GM23248 (cell line): ENCODE results near the gene POM121C. TPM values are rescaled to one million over a fixed set of nuclear protein-coding genes. Genes with fewer than 3 reads are reported as not detected.
"Not testable (repeated sequence)": the region's sequence is repeated elsewhere in the genome, so short reads cannot be mapped to it uniquely, and the experiment has no call there.

Experiments
- DNase-seq: peaks from one replicate; pipeline ENCODE4 v3.0.0-alpha.2; 2015
- H2AFZ ChIP-seq: fragments of 200-600 bp; sonication (generic); 2 replicates; pipeline ENCODE4 v1.6.1; 2016; ENCODE audit warnings: antibody characterized with exemption
- H3F3A ChIP-seq: fragments of 200-600 bp; sonication (generic); 2 replicates; pipeline ENCODE4 v1.6.1; 2016; ENCODE audit warnings: mild to moderate bottlenecking, antibody characterized with exemption, mixed run types; ENCODE audit not compliant: insufficient read depth
- H3K27ac ChIP-seq: fragments of 200-600 bp; sonication (generic); 2 replicates; pipeline ENCODE4 v1.5.1; 2016; ENCODE audit warnings: mild to moderate bottlenecking
- H3K27me3 ChIP-seq: fragments of 200-600 bp; sonication (generic); replicated peaks from 2 replicates; pipeline ENCODE4 v1.6.1; 2016; ENCODE audit warnings: mild to moderate bottlenecking; ENCODE audit not compliant: insufficient read depth
- H3K36me3 ChIP-seq: fragments of 200-600 bp; sonication (generic); 2 replicates; pipeline ENCODE4 v1.6.1; 2016; ENCODE audit warnings: low read depth, mild to moderate bottlenecking
- H3K4me1 ChIP-seq: fragments of 200-600 bp; sonication (generic); 2 replicates; pipeline ENCODE4 v1.6.1; 2016; ENCODE audit warnings: mild to moderate bottlenecking; ENCODE audit not compliant: insufficient read depth
- H3K4me2 ChIP-seq: fragments of 200-600 bp; sonication (generic); one replicate; pipeline ENCODE4 v1.6.1; 2016; ENCODE audit warnings: mild to moderate bottlenecking; ENCODE audit not compliant: unreplicated experiment
- H3K4me3 ChIP-seq: fragments of 200-600 bp; sonication (generic); 2 replicates; pipeline ENCODE4 v1.5.1; 2016; ENCODE audit warnings: mild to moderate bottlenecking
- H3K79me2 ChIP-seq: fragments of 200-600 bp; sonication (generic); 2 replicates; pipeline ENCODE4 v1.6.1; 2016; ENCODE audit warnings: mild to moderate bottlenecking; ENCODE audit not compliant: insufficient read depth
- H3K9ac ChIP-seq: fragments of 200-600 bp; sonication (generic); 2 replicates; pipeline ENCODE4 v1.6.1; 2016; ENCODE audit warnings: mild to moderate bottlenecking
- H3K9me2 ChIP-seq: fragments of 200-600 bp; sonication (generic); 2 replicates; pipeline ENCODE4 v1.6.1; 2016; ENCODE audit warnings: mixed run types, mild to moderate bottlenecking, moderate library complexity; ENCODE audit not compliant: insufficient read depth
- H3K9me3 ChIP-seq: fragments of 200-600 bp; sonication (generic); one replicate; pipeline ENCODE4 v1.6.1; 2017; ENCODE audit warnings: low read depth
- H4K20me1 ChIP-seq: fragments of 200-600 bp; sonication (generic); 2 replicates; pipeline ENCODE4 v1.6.0; 2016; ENCODE audit not compliant: insufficient read depth
- WGBS, 2 experiments: methylation state at CpG; one replicate each; pipeline ENCODE4 v1.1.6; 2015 to 2017; ENCODE audit warnings: low lambda C conversion rate in 2 of 2, low coverage in 1 of 2; ENCODE audit errors: missing lambda C conversion rate in 2 of 2; 5-methylcytosine and 5-hydroxymethylcytosine counted together
- in situ Hi-C: fragments of 300-500 bp; cut with MboI; formaldehyde crosslinking; loops from 2 replicates; pipeline ENCODE4 v1.15.0; 2020
- polyA plus RNA-seq: library from polyadenylated mRNA; unstranded; fragments of >200 nt; fragmentation: Nextera tagmentation; extraction: Ambion mirVana; gene quantifications from 2 replicates; pipeline ENCODE4 v1.2.1, GENCODE V29; 2016
- small RNA-seq: library from RNA; depleted of rRNA; stranded (forward); fragments of <200 nt; gene quantifications from one replicate; pipeline ENCODE3, GENCODE V24; 2014; ENCODE audit warnings: low read depth, low replicate concordance
- total RNA-seq: library from RNA; depleted of rRNA; stranded (reverse); fragments of >200 nt; shearing (Covaris generic); gene quantifications from 2 replicates; pipeline ENCODE4 v1.2.3, GENCODE V29; 2014; rRNA removed

The POM121C gene
- total and polyA plus RNA-seq, 2 experiments from 2014 or later: 14.9 to 27.7 TPM

DNA sequence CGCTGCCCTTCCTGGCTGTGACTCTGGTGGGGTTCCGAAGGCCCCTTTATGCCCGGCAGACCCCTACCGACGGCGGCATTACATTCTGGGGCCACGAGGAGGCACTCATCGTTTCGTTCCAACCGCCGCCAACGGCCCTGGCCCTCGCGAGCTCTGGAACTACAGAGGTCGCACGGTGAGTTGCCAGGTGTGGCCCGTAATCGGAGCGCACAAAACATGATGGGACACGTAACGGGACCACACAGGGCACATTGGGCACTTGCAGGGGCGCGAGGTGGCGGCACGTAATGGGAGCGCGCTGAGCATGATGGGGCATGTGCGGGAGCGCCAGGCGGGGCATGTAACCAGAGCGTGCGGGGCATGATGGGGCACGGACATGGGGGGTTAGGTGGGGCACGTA, 90.8 kb downstream of the POM121C start, which contains the start of gene TRIM73:
TRIM73 (plus strand) TSS at position 301 of the 400 bp plus-strand sequence. CDS start 3,305 bp downstream, outside the sequence.
- H3K4me3 ChIP-seq, H3K36me3 ChIP-seq, H3K27me3 ChIP-seq, H3K9me2 ChIP-seq, H3F3A ChIP-seq, in situ Hi-C loops, H3K4me1 ChIP-seq, DNase-seq, H4K20me1 ChIP-seq, H3K4me2 ChIP-seq, H3K79me2 ChIP-seq, H3K9ac ChIP-seq, H3K27ac ChIP-seq, H2AFZ ChIP-seq, H3K9me3 ChIP-seq: not testable (repeated sequence)
- WGBS, 2 experiments: no CpG with 5 or more reads among the region's 34 CpGs

GRCh38 chr7:75393194-75393593, 92.9 kb downstream of the POM121C start:
- in situ Hi-C loops, H3K9me2 ChIP-seq: not testable (repeated sequence)
- WGBS, 2 experiments: no CpG with 5 or more reads among the region's 6 CpGs

GRCh38 chr7:75374519-75375317, 111.4 kb downstream of the POM121C start:
- H3K27me3 ChIP-seq, H3K9me2 ChIP-seq, H3K4me1 ChIP-seq, H3F3A ChIP-seq, H2AFZ ChIP-seq, in situ Hi-C loops, H3K9me3 ChIP-seq, H3K79me2 ChIP-seq, H3K36me3 ChIP-seq, H3K27ac ChIP-seq, H4K20me1 ChIP-seq, DNase-seq, H3K9ac ChIP-seq, H3K4me3 ChIP-seq, H3K4me2 ChIP-seq: not testable (repeated sequence)
- no CpG with 5 or more reads among the region's 17 CpGs for WGBS, 2 experiments

More at GRCh38 chr7:75393194-75393593, 92.9 kb downstream of the POM121C start:
- H3K4me1 ChIP-seq, H3K27ac ChIP-seq, H3K36me3 ChIP-seq, H3K79me2 ChIP-seq, H3K27me3 ChIP-seq, DNase-seq, H3K9ac ChIP-seq, H3K9me3 ChIP-seq, H2AFZ ChIP-seq, H3K4me3 ChIP-seq, H3F3A ChIP-seq, H4K20me1 ChIP-seq, H3K4me2 ChIP-seq: not testable (repeated sequence)

GRCh38 chr7:75374144-75374518, 112.0 kb downstream of the POM121C start:
- H3K27ac ChIP-seq, H3K4me3 ChIP-seq, H3K27me3 ChIP-seq, H3K4me1 ChIP-seq, H3K9ac ChIP-seq, H3K9me2 ChIP-seq, H2AFZ ChIP-seq, H4K20me1 ChIP-seq, DNase-seq, H3F3A ChIP-seq, H3K36me3 ChIP-seq, in situ Hi-C loops, H3K79me2 ChIP-seq, H3K4me2 ChIP-seq, H3K9me3 ChIP-seq: not testable (repeated sequence)
- no CpG with 5 or more reads among the region's 4 CpGs for WGBS, 2 experiments

DNA sequence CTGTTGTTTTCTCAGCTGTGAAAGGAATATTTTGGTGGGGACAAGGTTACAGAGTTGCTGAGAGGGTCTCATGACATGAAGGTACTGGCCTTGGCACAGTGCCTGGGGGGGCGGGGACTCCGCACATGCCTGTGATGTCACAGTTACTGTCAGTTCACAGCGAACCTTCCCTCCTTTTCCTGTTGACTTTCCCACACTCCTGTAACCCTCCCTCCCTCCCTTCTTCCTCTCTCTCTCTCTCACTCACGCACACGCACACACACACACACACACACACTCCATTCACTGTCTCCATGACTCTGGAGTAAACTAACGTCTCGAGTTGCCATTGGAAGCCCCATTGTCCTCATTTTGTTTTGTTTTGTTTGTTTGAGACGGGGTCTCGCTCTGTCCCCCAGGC, 118.8 kb downstream of the POM121C start:
- H3K9me2 ChIP-seq, H3F3A ChIP-seq, H3K9ac ChIP-seq, H3K9me3 ChIP-seq, H3K27ac ChIP-seq, H2AFZ ChIP-seq, H3K27me3 ChIP-seq, H3K4me3 ChIP-seq, H3K4me2 ChIP-seq, H4K20me1 ChIP-seq, DNase-seq, in situ Hi-C loops, H3K36me3 ChIP-seq, H3K4me1 ChIP-seq, H3K79me2 ChIP-seq: not testable (repeated sequence)
- WGBS, 2 experiments: 79 to 86% methylated on average over 4 of the region's 9 CpGs

Small RNA genes within 50 kb of the gene (small RNA-seq; reads per million reads assigned to genes)
- gene AC211429.1: not detected
- gene RF00019: not detected

Other genes starting within 250 kb of the POM121C start
- 0.13 and 0.22 TPM in 2 replicates for gene TRIM73, start 90.7 kb downstream of the POM121C start, total RNA-seq
- gene TRIM73, start 90.7 kb downstream of the POM121C start, polyA plus RNA-seq: 0.61 and 1.0 TPM in 2 replicates
- not detected in 2 replicates for gene SPDYE5, start 6.0 kb upstream of the POM121C start, total RNA-seq
- 0.38 and 0.74 TPM in 2 replicates for gene SPDYE5, start 6.0 kb upstream of the POM121C start, polyA plus RNA-seq